Ovary (tissue), 3 donors: ENCODE data around the gene BDP1.
"Not testable (repeated sequence)": the region's sequence is repeated elsewhere in the genome, so short reads cannot be mapped to it uniquely, and the experiment has no call there.

Source experiments
- EP300 ChIP-seq: sonication (generic); formaldehyde crosslinking; IDR thresholded peaks from one replicate; pipeline ENCODE4 v1.6.1; 2017; ENCODE audit warnings: antibody characterized with exemption
- POLR2A ChIP-seq: fragments of 450-650 bp; IDR thresholded peaks from one replicate; pipeline ENCODE4 v1.6.1; 2017; ENCODE audit warnings: antibody characterized with exemption, mild to moderate bottlenecking, moderate library complexity
- TF ChIP-seq, protein P1 (sequence below), 3 donors: fragments of 450-650 bp in 2 of 3; fragments of 200-600 bp in 1 of 3; IDR thresholded peaks; one replicate each; pipeline versions ENCODE4 v1.5.1 to v1.8.0; 2016 to 2022; ENCODE audit warnings: antibody characterized with exemption in 3 of 3, mild to moderate bottlenecking in 1 of 3
- donor health status: DM: no; HTN: no; CAD: no.

DNA sequence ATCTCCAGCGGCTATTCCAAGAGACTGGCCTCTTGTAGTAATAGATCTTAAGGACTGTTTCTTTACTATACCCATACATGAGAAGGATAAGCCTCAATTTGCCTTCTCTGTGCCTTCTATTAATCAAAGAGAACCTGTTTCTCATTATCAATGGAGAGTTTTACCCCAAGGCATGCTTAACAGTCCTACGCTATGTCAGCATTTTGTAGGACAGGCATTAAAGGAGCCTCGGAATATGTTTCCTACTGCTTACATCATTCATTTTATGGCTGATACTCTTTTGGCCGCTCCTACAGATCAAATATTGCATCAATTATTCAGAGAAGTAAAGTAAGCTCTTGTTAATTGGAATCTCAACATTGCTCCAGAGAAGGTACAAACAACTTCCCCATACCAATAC is 120.1 kb downstream of the BDP1 start:
- TF ChIP-seq, protein P1, sequence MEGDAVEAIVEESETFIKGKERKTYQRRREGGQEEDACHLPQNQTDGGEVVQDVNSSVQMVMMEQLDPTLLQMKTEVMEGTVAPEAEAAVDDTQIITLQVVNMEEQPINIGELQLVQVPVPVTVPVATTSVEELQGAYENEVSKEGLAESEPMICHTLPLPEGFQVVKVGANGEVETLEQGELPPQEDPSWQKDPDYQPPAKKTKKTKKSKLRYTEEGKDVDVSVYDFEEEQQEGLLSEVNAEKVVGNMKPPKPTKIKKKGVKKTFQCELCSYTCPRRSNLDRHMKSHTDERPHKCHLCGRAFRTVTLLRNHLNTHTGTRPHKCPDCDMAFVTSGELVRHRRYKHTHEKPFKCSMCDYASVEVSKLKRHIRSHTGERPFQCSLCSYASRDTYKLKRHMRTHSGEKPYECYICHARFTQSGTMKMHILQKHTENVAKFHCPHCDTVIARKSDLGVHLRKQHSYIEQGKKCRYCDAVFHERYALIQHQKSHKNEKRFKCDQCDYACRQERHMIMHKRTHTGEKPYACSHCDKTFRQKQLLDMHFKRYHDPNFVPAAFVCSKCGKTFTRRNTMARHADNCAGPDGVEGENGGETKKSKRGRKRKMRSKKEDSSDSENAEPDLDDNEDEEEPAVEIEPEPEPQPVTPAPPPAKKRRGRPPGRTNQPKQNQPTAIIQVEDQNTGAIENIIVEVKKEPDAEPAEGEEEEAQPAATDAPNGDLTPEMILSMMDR (IDR thresholded peaks at IDR 0.05): not testable (repeated sequence)
- TF ChIP-seq POLR2A, EP300: not testable (repeated sequence)
